ACC112 (cell line): ENCODE results near the gene KCNJ3.

Experiments
- H2AFZ ChIP-seq: fragments of 200-600 bp; sonication (generic); one replicate; pipeline ENCODE4 v1.6.0; 2017; ENCODE audit warnings: antibody characterized with exemption, low read length; ENCODE audit not compliant: unreplicated experiment
- H3K27ac ChIP-seq: fragments of 200-600 bp; sonication (generic); 2 replicates; pipeline ENCODE4 v1.5.1; 2014; ENCODE audit warnings: low read depth, mild to moderate bottlenecking, antibody characterized with exemption, low read length, moderate library complexity
- H3K27me3 ChIP-seq: fragments of 200-600 bp; sonication (generic); 2 replicates; pipeline ENCODE4 v1.6.1; 2014; ENCODE audit warnings: mild to moderate bottlenecking, antibody characterized with exemption, low read length, moderate library complexity, mixed read lengths; ENCODE audit not compliant: insufficient read depth
- H3K36me3 ChIP-seq: fragments of 200-600 bp; sonication (generic); 2 replicates; pipeline ENCODE4 v1.6.1; 2016; ENCODE audit warnings: mild to moderate bottlenecking, antibody characterized with exemption, low read length, moderate library complexity, mixed read lengths; ENCODE audit not compliant: insufficient read depth
- H3K4me1 ChIP-seq: fragments of 200-600 bp; sonication (generic); one replicate; pipeline ENCODE4 v1.6.1; 2016; ENCODE audit warnings: low read length, mixed read lengths; ENCODE audit not compliant: insufficient read depth, unreplicated experiment, control insufficient read depth
- H3K4me3 ChIP-seq: fragments of 200-600 bp; sonication (generic); 2 replicates; pipeline ENCODE4 v1.5.1; 2014; ENCODE audit warnings: mild to moderate bottlenecking, low read depth, low read length
- H3K79me2 ChIP-seq: fragments of 200-600 bp; sonication (generic); one replicate; pipeline ENCODE4 v1.6.0; 2016; ENCODE audit warnings: low read length; ENCODE audit not compliant: control insufficient read depth, unreplicated experiment, insufficient read depth

The KCNJ3 gene

GRCh38 chr2:154692927-154693326 is 5.6 kb upstream of the KCNJ3 start:
- no peaks in the 10 kb centered on the region for H3K79me2 ChIP-seq
- H3K4me1 ChIP-seq: no peaks in the 10 kb centered on the region
- H3K4me3 ChIP-seq: no peak overlapping the region
- no peaks in the 10 kb centered on the region for H3K36me3 ChIP-seq
- H3K27ac ChIP-seq: no peak overlapping the region
- no peak overlapping the region for H2AFZ ChIP-seq
- peaks cover 17% of the 10 kb centered on the region for H3K27me3 ChIP-seq

GRCh38 chr2:154693741-154694340 is 4.7 kb upstream of the KCNJ3 start:
- H3K36me3 ChIP-seq: no peaks in the 10 kb centered on the region
- H2AFZ ChIP-seq: no peak overlapping the region
- H3K4me1 ChIP-seq: no peaks in the 10 kb centered on the region
- peaks cover 24% of the 10 kb centered on the region for H3K27me3 ChIP-seq
- no peak overlapping the region for H3K27ac ChIP-seq
- H3K4me3 ChIP-seq: no peak overlapping the region
- H3K79me2 ChIP-seq: no peaks in the 10 kb centered on the region

GRCh38 chr2:154694881-154695280 is 3.6 kb upstream of the KCNJ3 start:
- H3K36me3 ChIP-seq: no peaks in the 10 kb centered on the region
- no peak overlapping the region for H3K27ac ChIP-seq
- no peak overlapping the region for H3K4me3 ChIP-seq
- no peaks in the 10 kb centered on the region for H3K4me1 ChIP-seq
- no peaks in the 10 kb centered on the region for H3K79me2 ChIP-seq
- peaks cover 35% of the 10 kb centered on the region for H3K27me3 ChIP-seq
- H2AFZ ChIP-seq: no peak overlapping the region

GRCh38 chr2:154696369-154696768 is 2.1 kb upstream of the KCNJ3 start:
- no peak overlapping the region for H3K27ac ChIP-seq
- H3K4me1 ChIP-seq: no peaks in the 10 kb centered on the region
- H3K79me2 ChIP-seq: no peaks in the 10 kb centered on the region
- H3K4me3 ChIP-seq: no peak overlapping the region
- H2AFZ ChIP-seq: no peak overlapping the region
- no peaks in the 10 kb centered on the region for H3K36me3 ChIP-seq
- peaks cover 39% of the 10 kb centered on the region for H3K27me3 ChIP-seq

- H2AFZ ChIP-seq: no peak overlapping the region
- no peak overlapping the region for H3K4me3 ChIP-seq
- peaks cover 39% of the 10 kb centered on the region for H3K27me3 ChIP-seq
- H3K79me2 ChIP-seq: no peaks in the 10 kb centered on the region
- H3K4me1 ChIP-seq: no peaks in the 10 kb centered on the region
- no peaks in the 10 kb centered on the region for H3K36me3 ChIP-seq
- no peak overlapping the region for H3K27ac ChIP-seq
Observed at GRCh38 chr2:154696810-154697417, 1.6 kb upstream of the KCNJ3 start.

GRCh38 chr2:154697418-154698252 is 860 bp upstream of the KCNJ3 start:
- Histone ChIP-seq H3K27me3 (peaks cover 39% of the 10 kb centered on the region), H2AFZ (no peak overlapping the region)

GRCh38 chr2:154698721-154699574 is 453 bp downstream of the KCNJ3 start:
- H3K4me1 ChIP-seq: no peaks in the 10 kb centered on the region
- no peak overlapping the region for H3K4me3 ChIP-seq
- no peak overlapping the region for H3K27ac ChIP-seq
- H2AFZ ChIP-seq: no peak overlapping the region
- H3K79me2 ChIP-seq: no peaks in the 10 kb centered on the region
- H3K36me3 ChIP-seq: no peaks in the 10 kb centered on the region
- H3K27me3 ChIP-seq: peaks cover 39% of the 10 kb centered on the region

More at GRCh38 chr2:154697418-154698252, 860 bp upstream of the KCNJ3 start:
- no peak overlapping the region for H3K27ac ChIP-seq
- no peaks in the 10 kb centered on the region for H3K4me1 ChIP-seq
- H3K4me3 ChIP-seq: no peak overlapping the region
- no peaks in the 10 kb centered on the region for H3K79me2 ChIP-seq
- no peaks in the 10 kb centered on the region for H3K36me3 ChIP-seq

GRCh38 chr2:154699575-154699930 is 1.1 kb downstream of the KCNJ3 start:
- Histone ChIP-seq H3K27ac (no peak overlapping the region), H3K36me3 (no peaks in the 10 kb centered on the region), H3K4me1 (no peaks in the 10 kb centered on the region), H3K27me3 (peaks cover 39% of the 10 kb centered on the region), H2AFZ (no peak overlapping the region), H3K4me3 (no peak overlapping the region), H3K79me2 (no peaks in the 10 kb centered on the region)

GRCh38 chr2:154700136-154700535 is 1.6 kb downstream of the KCNJ3 start:
- H3K4me1 ChIP-seq: no peaks in the 10 kb centered on the region
- peaks cover 39% of the 10 kb centered on the region for H3K27me3 ChIP-seq
- no peak overlapping the region for H2AFZ ChIP-seq
- no peaks in the 10 kb centered on the region for H3K36me3 ChIP-seq
- H3K27ac ChIP-seq: no peak overlapping the region
- no peaks in the 10 kb centered on the region for H3K79me2 ChIP-seq
- H3K4me3 ChIP-seq: no peak overlapping the region

GRCh38 chr2:154704991-154705390 is 6.5 kb downstream of the KCNJ3 start:
- Histone ChIP-seq H3K4me3 (no peak overlapping the region), H3K36me3 (no peaks in the 10 kb centered on the region), H3K4me1 (no peaks in the 10 kb centered on the region), H3K27me3 (peaks cover 3% of the 10 kb centered on the region), H3K79me2 (no peaks in the 10 kb centered on the region), H2AFZ (no peak overlapping the region), H3K27ac (no peak overlapping the region)
